GM18499 (cell line): ENCODE data around the gene SLC1A4.

Source experiments
- ATAC-seq: cut with Tn5 transposase; IDR thresholded peaks from one replicate; pipeline ENCODE4 v1.9.1; 2021; ENCODE audit warnings: moderate number of reproducible peaks; ENCODE audit not compliant: insufficient read depth, unreplicated experiment

SLC1A4 gene

GRCh38 chr2:65069439-65069824, 80.2 kb downstream of the SLC1A4 start:
- ATAC-seq, result no peak

- ATAC-seq, result no peak
Observed at GRCh38 chr2:65070172-65070830, 81.1 kb downstream of the SLC1A4 start.

- ATAC-seq, result no peak
Observed at GRCh38 chr2:65070856-65071255, 81.7 kb downstream of the SLC1A4 start.

GRCh38 chr2:65071499-65072180, 82.4 kb downstream of the SLC1A4 start:
- ATAC-seq, result no peak

- peak; percentile 45 for ATAC-seq
Observed at GRCh38 chr2:65072181-65072970, 83.2 kb downstream of the SLC1A4 start.
